Transverse colon (tissue), 4 donors: Measurements from ENCODE around the gene EFEMP2. TPM values are rescaled to one million over a fixed set of nuclear protein-coding genes. Genes with fewer than 3 reads are reported as not detected.
A peak's percentile ranks its signal among the peaks of the same experiment; 100 is the strongest.

Experiments used
- DNase-seq: peaks from one replicate; pipeline ENCODE4 v3.0.0-alpha.2; 2019
- H3K27ac ChIP-seq, 4 donors: fragments of 200-600 bp; sonication (generic); 2 replicates each; pipeline ENCODE4 v1.5.1; 2016 to 2018; ENCODE audit warnings: inconsistent platforms in 4 of 4
- H3K27me3 ChIP-seq: fragments of 200-600 bp; sonication (generic); 2 replicates; pipeline ENCODE4 v1.5.1; 2017; ENCODE audit warnings: inconsistent platforms
- H3K36me3 ChIP-seq, 4 donors: fragments of 200-600 bp; sonication (generic); 2 replicates each; pipeline ENCODE4 v1.5.1; 2017 to 2019; ENCODE audit warnings: inconsistent platforms in 4 of 4
- H3K4me1 ChIP-seq, 4 donors: fragments of 200-600 bp; sonication (generic); 2 replicates each; pipeline ENCODE4 v1.5.1; 2017 to 2020; ENCODE audit warnings: inconsistent platforms in 4 of 4
- H3K4me3 ChIP-seq, 4 donors: fragments of 200-600 bp; sonication (generic); 1 replicate in 1 of 4; 2 replicates in 3 of 4; pipeline versions ENCODE4 v1.5.1 to v1.6.1; 2017 to 2019; ENCODE audit warnings: inconsistent platforms in 4 of 4
- H3K9me3 ChIP-seq, 2 donors: fragments of 200-600 bp; sonication (generic); 2 replicates each; pipeline ENCODE4 v1.5.1; 2017 to 2019; ENCODE audit warnings: inconsistent platforms in 2 of 2
- EP300 ChIP-seq: sonication (generic); formaldehyde crosslinking; IDR thresholded peaks from one replicate; pipeline ENCODE4 v1.6.1; 2017; ENCODE audit warnings: antibody characterized with exemption, low read depth
- POLR2A ChIP-seq: fragments of 450-650 bp; IDR thresholded peaks from one replicate; pipeline ENCODE4 v1.6.1; 2016; ENCODE audit warnings: antibody characterized with exemption, mild to moderate bottlenecking, moderate library complexity
- POLR2AphosphoS5 ChIP-seq, 3 donors: sonication (generic); formaldehyde crosslinking; IDR thresholded peaks; one replicate each; pipeline ENCODE4 v1.6.1; 2016; ENCODE audit warnings: antibody characterized with exemption in 3 of 3
- WGBS, 2 donors: methylation state at CpG; one replicate each; pipeline ENCODE4 v1.1.5; 2018; ENCODE audit warnings: low coverage in 1 of 2; 5-methylcytosine and 5-hydroxymethylcytosine counted together
- in situ Hi-C, 4 donors: fragments of 200-750 bp; cut with MboI; loops; one replicate each; pipeline versions ENCODE4 v1.15.0 to v1.15.1; 2017; ENCODE audit warnings: low sequenced_read_pairs in 3 of 4, low pct_ligation_motif_present in 1 of 4, low pct_unique_long_range_greater_than_20kb in 1 of 4
- intact Hi-C: fragments of 100-400 bp; cut with DNase I; formaldehyde crosslinking; loops from one replicate; pipeline ENCODE4 v1.15.1; 2023; ENCODE audit warnings: low total_unique reads
- total RNA-seq, 4 donors: library from RNA; depleted of rRNA; stranded (reverse); fragments of >200 nt; gene quantifications; one replicate each; pipeline ENCODE4 v1.1.0, GENCODE V29; 2016
- TF ChIP-seq, protein P1 (sequence below), 5 experiments: fragments of 200-600 bp in 3 of 5; fragments of 450-650 bp in 2 of 5; sonication (generic) in 3 of 5; IDR thresholded peaks; 1 replicate in 2 of 5; 2 replicates in 3 of 5; pipeline ENCODE4 v1.5.1; 2016 to 2017; ENCODE audit warnings: antibody characterized with exemption in 5 of 5, inconsistent platforms in 3 of 5, mild to moderate bottlenecking in 2 of 5, moderate library complexity in 1 of 5

Gene EFEMP2
- total RNA-seq, 4 donors from 2014 or later: 15.2 to 34.4 (median 25.1) TPM

DNA sequence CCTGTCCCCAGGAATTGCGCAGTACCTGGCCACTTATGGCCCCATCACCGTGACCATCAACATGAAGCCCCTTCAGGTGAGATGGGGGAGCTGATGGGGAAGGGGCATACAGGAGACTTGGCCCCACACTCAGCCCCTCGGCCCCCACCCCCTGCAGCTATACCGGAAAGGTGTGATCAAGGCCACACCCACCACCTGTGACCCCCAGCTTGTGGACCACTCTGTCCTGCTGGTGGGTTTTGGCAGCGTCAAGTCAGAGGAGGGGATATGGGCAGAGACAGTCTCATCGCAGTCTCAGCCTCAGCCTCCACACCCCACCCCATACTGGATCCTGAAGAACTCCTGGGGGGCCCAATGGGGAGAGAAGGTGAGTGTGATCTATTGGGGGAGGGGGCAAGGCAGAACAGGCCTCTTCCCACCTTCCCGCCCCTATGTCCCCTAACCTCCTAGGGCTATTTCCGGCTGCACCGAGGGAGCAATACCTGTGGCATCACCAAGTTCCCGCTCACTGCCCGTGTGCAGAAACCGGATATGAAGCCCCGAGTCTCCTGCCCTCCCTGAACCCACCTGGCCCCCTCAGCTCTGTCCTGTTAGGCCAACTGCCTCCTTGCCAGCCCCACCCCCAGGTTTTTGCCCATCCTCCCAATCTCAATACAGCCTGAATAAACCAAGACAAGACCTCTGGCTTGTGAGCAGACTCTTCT is 10.6 kb upstream of the EFEMP2 start:
- peaks cover 0 to 5% (median 0%) of the 10 kb centered on the region in 4 donors for H3K36me3 ChIP-seq
- no peak overlapping the region for H3K4me3 ChIP-seq
- no peaks in the 10 kb centered on the region for H3K27me3 ChIP-seq
- no peak overlapping the region for H3K27ac ChIP-seq
- peak; percentile 8 for DNase-seq
- TF ChIP-seq EP300 (no peak), POLR2AphosphoS5 (IDR thresholded peaks at IDR 0.05) (no peak), POLR2A (no peak)
- TF ChIP-seq, protein P1, sequence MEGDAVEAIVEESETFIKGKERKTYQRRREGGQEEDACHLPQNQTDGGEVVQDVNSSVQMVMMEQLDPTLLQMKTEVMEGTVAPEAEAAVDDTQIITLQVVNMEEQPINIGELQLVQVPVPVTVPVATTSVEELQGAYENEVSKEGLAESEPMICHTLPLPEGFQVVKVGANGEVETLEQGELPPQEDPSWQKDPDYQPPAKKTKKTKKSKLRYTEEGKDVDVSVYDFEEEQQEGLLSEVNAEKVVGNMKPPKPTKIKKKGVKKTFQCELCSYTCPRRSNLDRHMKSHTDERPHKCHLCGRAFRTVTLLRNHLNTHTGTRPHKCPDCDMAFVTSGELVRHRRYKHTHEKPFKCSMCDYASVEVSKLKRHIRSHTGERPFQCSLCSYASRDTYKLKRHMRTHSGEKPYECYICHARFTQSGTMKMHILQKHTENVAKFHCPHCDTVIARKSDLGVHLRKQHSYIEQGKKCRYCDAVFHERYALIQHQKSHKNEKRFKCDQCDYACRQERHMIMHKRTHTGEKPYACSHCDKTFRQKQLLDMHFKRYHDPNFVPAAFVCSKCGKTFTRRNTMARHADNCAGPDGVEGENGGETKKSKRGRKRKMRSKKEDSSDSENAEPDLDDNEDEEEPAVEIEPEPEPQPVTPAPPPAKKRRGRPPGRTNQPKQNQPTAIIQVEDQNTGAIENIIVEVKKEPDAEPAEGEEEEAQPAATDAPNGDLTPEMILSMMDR (IDR thresholded peaks at IDR 0.05): no peak
- 94% methylated on average over 13 of the region's 13 CpGs; no CpG with 5 or more reads in 1 of the 2 donors for WGBS, 2 donors
- H3K4me1 ChIP-seq: peaks cover 8 to 26% (median 12%) of the 10 kb centered on the region in 4 donors
- intact Hi-C loops: loop anchor here (5.0 kb wide), 1 partner anchor 109 kb away; no protein-coding TSS in a partner anchor
- H3K9me3 ChIP-seq: no peaks in the 10 kb centered on the region
- in situ Hi-C loops: loop anchor here in 3 of 4 donors (10.0 to 25.0 kb wide), 2 partner anchors 102 to 104 kb away; no protein-coding TSS in a partner anchor

DNA sequence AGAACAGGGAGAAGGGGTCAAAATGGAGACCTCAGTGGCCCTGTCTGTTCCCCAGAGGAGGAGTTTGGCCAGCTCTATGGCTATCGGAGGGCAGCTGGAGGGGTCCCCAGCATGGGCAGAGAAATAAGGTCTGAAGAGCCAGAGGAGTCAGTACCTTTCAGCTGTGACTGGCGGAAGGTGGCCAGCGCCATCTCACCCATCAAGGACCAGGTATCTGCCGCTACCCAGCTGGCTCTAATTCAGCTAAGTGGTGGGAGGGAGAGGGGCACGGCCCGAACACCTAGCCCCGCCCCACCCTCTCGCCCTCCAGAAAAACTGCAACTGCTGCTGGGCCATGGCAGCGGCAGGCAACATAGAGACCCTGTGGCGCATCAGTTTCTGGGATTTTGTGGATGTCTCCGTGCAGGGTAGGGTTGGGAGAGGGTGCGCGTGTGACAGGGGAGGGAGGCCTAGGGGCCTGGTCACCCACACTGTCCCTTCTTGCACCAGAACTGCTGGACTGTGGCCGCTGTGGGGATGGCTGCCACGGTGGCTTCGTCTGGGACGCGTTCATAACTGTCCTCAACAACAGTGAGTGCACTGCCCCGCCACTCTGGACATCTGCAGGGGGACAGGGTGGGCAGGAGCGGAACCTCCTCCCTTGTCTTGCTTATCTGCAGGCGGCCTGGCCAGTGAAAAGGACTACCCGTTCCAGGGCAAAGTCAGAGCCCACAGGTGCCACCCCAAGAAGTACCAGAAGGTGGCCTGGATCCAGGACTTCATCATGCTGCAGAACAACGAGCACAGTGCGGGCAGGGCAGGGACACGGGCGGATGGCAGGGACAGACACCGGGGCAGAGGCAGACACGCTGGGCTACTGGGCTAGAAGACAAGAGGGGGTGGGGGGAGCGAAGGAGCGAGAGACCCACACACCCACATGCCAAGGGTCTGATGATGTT is 9.8 kb upstream of the EFEMP2 start:
- Histone ChIP-seq H3K27ac (no peak overlapping the region), H3K4me1 (peaks cover 3 to 20% (median 6%) of the 10 kb centered on the region in 4 donors), H3K27me3 (no peaks in the 10 kb centered on the region), H3K36me3 (peaks cover 0 to 5% (median 0%) of the 10 kb centered on the region in 4 donors), H3K9me3 (no peaks in the 10 kb centered on the region), H3K4me3 (no peak overlapping the region)
- WGBS, 2 donors: 90% methylated on average over 26 of the region's 30 CpGs; no CpG with 5 or more reads in 1 of the 2 donors
- intact Hi-C loops: loop anchor here (5.0 kb wide), 1 partner anchor 110 kb away; no protein-coding TSS in a partner anchor
- peak; percentile 6 for DNase-seq
- no peak for TF ChIP-seq EP300
- TF ChIP-seq POLR2AphosphoS5 (IDR thresholded peaks at IDR 0.05): no peak
- TF ChIP-seq POLR2A: no peak
- TF ChIP-seq, protein P1 (IDR thresholded peaks at IDR 0.05): no peak
- in situ Hi-C loops: loop anchor here in 3 of 4 donors (10.0 to 25.0 kb wide), 2 partner anchors 102 to 105 kb away; no protein-coding TSS in a partner anchor

DNA sequence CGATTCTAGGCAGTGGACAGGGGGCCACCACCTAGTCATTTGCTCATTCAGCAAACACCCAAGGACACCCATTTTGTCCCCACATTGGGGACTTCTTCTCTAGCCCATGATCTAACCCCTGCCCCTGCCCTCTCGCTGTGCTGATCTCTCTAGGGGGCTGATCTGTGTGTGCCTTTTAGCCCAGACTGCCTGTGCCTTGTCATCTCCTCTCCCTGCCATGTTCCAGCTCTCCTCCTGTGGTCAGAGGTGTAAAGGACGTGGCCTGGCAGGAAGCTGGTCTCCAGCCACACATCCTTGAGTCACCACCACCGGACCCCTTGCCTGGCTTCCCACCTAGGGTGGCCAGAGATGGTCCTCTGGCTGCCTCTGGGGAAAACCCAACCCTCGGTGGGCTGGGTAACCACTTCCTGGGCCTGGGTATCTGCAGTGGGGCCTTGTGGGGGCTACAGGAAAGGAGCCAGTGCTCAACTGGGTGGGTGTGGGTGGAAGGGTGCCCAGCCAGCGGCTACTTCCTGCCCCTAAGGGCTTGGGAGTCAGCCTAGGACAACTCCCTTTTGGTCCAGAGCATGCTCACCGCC is 8.3 kb upstream of the EFEMP2 start:
- Histone ChIP-seq H3K27me3 (no peaks in the 10 kb centered on the region), H3K36me3 (peaks cover 0 to 5% (median 0%) of the 10 kb centered on the region in 4 donors), H3K9me3 (no peaks in the 10 kb centered on the region), H3K4me3 (no peak overlapping the region), H3K27ac (no peak overlapping the region), H3K4me1 (peaks cover 0 to 10% (median 3%) of the 10 kb centered on the region in 4 donors)
- WGBS, 2 donors: 66% methylated on average over 7 of the region's 7 CpGs; no CpG with 5 or more reads in 1 of the 2 donors
- intact Hi-C loops: loop anchor here (5.0 kb wide), 1 partner anchor 111 kb away; no protein-coding TSS in a partner anchor
- no peak for DNase-seq
- TF ChIP-seq, protein P1 (IDR thresholded peaks at IDR 0.05): no peak
- no peak for TF ChIP-seq POLR2A
- in situ Hi-C loops: loop anchor here in 3 of 4 donors (10.0 to 25.0 kb wide), 2 partner anchors 104 to 106 kb away; no protein-coding TSS in a partner anchor
